IMR-90 (cell line): Measurements from ENCODE around the gene RPH3AL.

ENCODE experiments used
- BHLHE40 ChIP-seq: fragments of 150-350 bp; IDR thresholded peaks from 2 replicates; pipeline ENCODE4 v1.6.1; 2016; ENCODE audit warnings: mild to moderate bottlenecking, low read depth, low read length
- CEBPB ChIP-seq: IDR thresholded peaks from 2 replicates; pipeline ENCODE4 v1.6.1; 2012; ENCODE audit warnings: low read depth, low read length, improper control_type of control experiment
- CTCF ChIP-seq: conservative IDR thresholded peaks from 2 replicates; pipeline ENCODE4 v1.5.1; 2012; ENCODE audit warnings: mild to moderate bottlenecking, low read depth, low read length, improper control_type of control experiment
- MAFK ChIP-seq: IDR thresholded peaks from 2 replicates; pipeline ENCODE4 v1.6.1; 2012; ENCODE audit warnings: low read depth, low read length, improper control_type of control experiment
- MXI1 ChIP-seq: IDR thresholded peaks from 2 replicates; pipeline ENCODE4 v1.6.1; 2012; ENCODE audit warnings: low read depth, mild to moderate bottlenecking, low read length, moderate library complexity, borderline replicate concordance
- NFE2L2 ChIP-seq: fragments of 150-350 bp; IDR thresholded peaks from 2 replicates; pipeline ENCODE4 v1.6.1; 2016; ENCODE audit warnings: low read depth, mild to moderate bottlenecking, low read length
- POLR2A ChIP-seq: IDR thresholded peaks from 2 replicates; pipeline ENCODE4 v1.6.1; 2012; ENCODE audit warnings: mild to moderate bottlenecking, low read depth, low read length
- RAD21 ChIP-seq: IDR thresholded peaks from 2 replicates; pipeline ENCODE4 v1.6.1; 2012; ENCODE audit warnings: low read length, improper control_type of control experiment
- RCOR1 ChIP-seq: IDR thresholded peaks from 2 replicates; pipeline ENCODE4 v1.6.1; 2012; ENCODE audit warnings: mild to moderate bottlenecking, low read length, improper control_type of control experiment; ENCODE audit not compliant: insufficient replicate concordance
- RFX5 ChIP-seq: IDR thresholded peaks from 2 replicates; pipeline ENCODE4 v1.8.0; 2012; ENCODE audit warnings: low read depth, mild to moderate bottlenecking, low read length, moderate library complexity
- SMC3 ChIP-seq: fragments of 150-350 bp; IDR thresholded peaks from 2 replicates; pipeline ENCODE4 v1.6.1; 2016; ENCODE audit warnings: low read depth, mild to moderate bottlenecking, antibody characterized with exemption, low read length, moderate library complexity
- USF2 ChIP-seq: fragments of 150-350 bp; IDR thresholded peaks from 2 replicates; pipeline ENCODE4 v1.6.1; 2017; ENCODE audit warnings: mild to moderate bottlenecking, antibody characterized with exemption, low read length, low read depth

- TF ChIP-seq CTCF, result no peak
- no peak for TF ChIP-seq RFX5
- TF ChIP-seq MXI1, result no peak
- TF ChIP-seq MAFK, result no peak
- TF ChIP-seq RAD21, result no peak
- TF ChIP-seq POLR2A, result no peak
- TF ChIP-seq NFE2L2, result no peak
- no peak for TF ChIP-seq CEBPB
- TF ChIP-seq USF2, result no peak
- TF ChIP-seq BHLHE40, result no peak
- TF ChIP-seq RCOR1, result no peak
- no peak for TF ChIP-seq SMC3
Measured at GRCh38 chr17:371583-371982, 19.0 kb upstream of the RPH3AL start.
